ENCODE measurements around the gene PSD.

Gene PSD

DNA sequence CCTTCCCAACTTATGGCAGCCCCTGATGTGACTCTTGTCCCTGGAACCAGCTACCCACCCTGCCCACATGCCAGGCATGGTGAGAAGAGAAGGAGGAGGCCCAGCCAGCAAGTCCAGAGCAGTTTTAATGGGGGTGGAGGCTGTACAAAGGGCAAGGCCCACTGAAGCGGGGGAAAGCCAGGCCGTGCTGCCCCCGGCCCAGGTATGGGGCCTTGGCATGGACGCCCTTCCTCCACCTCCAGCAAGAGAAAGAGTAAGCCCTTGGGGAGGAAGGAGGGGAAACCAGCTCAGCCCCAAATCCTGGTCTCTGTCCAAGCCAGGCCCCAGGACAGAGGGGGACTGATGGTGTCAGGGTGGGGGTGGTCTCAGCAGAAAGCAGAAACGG, 16.1 kb downstream of the PSD start:
- no peak for DNase-seq

DNA sequence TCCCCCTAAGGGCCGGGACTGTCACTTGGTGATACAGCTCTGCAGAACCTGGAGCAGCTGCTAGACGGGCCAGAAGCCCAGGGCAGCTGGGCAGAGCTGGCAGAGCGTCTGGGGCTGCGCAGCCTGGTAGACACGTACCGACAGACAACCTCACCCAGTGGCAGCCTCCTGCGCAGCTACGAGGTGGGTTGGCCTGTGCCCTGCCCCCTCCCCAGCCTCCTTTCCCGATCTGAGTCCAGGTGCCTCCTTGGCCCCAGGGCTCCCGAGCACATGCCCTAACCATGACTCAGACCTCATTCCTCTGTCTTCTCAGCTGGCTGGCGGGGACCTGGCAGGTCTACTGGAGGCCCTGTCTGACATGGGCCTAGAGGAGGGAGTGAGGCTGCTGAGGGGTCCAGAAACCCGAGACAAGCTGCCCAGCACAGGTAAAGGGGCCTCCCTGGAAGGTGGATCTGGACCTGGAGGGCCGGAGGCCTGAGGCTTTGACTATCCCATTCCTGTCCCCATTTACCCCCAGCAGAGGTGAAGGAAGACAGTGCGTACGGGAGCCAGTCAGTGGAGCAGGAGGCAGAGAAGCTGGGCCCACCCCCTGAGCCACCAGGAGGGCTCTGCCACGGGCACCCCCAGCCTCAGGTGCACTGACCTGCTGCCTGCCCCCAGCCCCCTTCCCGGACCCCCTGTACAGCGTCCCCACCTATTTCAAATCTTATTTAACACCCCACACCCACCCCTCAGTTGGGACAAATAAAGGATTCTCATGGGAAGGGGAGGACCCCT, 16.7 kb downstream of the PSD start:
- no peak for DNase-seq

DNA sequence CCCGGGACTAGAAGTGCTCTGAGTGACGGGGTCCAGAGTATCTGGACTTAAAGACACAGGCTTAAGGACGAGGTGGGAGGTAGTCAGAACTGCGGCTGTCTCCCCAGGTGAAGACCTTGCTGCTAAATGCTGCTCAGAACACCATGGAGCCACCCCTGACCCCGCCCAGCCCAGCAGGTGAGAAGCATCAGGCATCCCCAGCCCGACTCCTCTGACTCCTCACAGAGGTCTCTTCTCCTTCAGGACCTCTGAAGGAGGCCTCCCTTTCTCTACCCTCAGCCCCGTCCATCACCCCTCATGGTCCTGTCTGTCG, 17.3 kb downstream of the PSD start:
- no peak for DNase-seq

DNA sequence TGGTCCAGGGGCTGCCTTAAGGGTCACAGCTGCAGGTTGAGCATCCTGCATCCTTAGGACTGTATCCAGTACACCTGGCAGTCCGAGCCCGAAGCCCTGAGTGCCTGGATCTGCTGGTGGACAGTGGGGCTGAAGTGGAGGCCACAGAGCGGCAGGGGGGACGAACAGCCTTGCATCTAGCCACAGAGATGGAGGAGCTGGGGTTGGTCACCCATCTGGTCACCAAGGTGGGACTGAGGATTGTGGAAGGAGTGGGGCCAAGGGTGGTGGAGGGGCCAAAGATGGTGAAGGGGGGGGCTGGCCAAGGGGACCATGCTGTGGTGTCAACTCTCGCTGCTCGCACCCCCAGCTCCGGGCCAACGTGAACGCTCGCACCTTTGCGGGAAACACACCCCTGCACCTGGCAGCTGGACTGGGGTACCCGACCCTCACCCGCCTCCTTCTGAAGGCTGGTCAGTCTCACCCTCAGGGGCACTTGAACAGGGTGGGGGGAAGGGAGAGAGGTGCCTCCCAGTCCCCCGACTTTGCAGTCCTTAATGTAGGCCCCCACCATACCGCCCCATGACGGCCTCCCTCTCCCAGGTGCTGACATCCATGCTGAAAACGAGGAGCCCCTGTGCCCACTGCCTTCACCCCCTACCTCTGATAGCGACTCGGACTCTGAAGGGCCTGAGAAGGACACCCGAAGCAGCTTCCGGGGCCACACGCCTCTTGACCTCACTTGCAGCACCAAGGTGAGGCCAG, 17.8 kb downstream of the PSD start:
- DNase-seq, result no peak

DNA sequence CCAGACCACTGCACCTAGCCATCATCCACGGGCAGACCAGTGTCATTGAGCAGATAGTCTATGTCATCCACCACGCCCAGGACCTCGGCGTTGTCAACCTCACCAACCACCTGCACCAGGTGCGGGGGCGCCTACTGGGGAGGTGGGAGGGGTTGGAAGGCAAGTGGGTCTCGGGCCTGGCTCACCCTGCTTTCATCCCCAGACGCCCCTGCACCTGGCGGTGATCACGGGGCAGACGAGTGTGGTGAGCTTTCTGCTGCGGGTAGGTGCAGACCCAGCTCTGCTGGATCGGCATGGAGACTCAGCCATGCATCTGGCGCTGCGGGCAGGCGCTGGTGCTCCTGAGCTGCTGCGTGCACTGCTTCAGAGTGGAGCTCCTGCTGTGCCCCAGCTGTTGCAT, 18.5 kb downstream of the PSD start:
- no peak for DNase-seq

DNA sequence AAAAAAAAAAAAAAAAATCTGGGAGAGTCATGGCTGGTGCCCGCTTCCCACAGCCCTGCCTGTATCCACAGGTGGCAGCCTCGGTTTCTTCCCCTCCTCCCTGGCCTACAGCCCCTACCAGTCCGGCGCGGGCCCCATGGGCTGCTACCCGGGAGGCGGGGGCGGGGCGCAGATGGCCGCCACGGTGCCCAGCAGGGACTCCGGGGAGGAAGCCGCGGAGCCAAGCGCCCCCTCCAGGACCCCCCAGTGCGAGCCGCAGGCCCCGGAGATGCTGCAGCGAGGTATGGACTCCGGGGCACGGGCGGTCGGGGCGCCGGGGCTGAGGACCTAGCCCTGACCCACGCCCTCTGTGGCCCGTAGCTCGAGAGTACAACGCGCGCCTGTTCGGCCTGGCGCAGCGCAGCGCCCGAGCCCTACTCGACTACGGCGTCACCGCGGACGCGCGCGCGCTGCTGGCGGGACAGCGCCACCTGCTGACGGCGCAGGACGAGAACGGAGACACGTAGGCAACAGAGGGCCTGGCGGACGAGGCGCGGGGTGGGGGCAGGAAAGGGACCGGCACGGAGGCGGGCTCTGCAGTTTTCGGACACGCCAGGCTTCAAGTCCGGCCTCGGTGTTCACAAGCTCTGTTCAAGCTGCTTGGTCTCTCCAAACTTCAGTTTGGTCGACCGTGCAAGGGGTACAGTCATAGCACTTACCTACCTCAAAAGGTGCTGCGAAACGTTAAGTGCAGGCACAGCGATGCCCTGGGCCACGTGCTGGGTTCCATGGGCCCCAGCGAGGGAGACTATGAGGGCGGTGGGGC, 19.2 kb downstream of the PSD start:
- peak; percentile 83 for DNase-seq

DNA sequence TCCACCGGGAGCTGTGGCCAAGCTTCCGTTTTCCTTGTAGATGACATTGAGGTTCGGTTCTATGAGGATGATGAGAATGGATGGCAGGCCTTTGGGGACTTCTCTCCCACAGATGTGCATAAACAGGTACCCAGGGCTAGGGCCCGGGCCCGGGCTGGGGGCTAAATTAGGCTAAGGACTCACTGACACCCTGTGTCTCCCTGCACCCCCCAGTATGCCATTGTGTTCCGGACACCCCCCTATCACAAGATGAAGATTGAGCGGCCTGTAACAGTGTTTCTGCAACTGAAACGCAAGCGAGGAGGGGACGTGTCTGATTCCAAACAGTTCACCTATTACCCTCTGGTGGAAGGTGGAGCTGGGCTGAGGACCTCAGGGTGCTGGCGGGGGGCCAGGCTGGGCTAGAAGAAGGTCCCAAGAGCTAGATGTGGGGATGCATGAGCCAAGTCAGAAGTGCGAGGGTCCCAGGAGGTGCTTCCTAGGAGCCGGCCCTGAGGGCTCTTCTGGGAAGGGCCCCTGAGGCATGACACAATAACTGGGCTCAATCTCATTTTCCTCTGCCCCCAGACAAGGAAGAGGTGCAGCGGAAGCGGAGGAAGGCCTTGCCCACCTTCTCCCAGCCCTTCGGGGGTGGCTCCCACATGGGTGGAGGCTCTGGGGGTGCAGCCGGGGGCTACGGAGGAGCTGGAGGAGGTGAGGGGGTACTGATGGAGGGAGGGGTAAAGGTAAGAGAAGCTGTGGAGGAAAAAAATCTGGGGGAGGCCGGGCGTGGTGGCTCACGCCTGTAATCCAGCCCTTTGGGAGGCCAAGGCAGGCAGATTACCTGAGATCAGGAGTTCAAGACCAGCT, 20.2 kb downstream of the PSD start:
- no peak for DNase-seq

DNA sequence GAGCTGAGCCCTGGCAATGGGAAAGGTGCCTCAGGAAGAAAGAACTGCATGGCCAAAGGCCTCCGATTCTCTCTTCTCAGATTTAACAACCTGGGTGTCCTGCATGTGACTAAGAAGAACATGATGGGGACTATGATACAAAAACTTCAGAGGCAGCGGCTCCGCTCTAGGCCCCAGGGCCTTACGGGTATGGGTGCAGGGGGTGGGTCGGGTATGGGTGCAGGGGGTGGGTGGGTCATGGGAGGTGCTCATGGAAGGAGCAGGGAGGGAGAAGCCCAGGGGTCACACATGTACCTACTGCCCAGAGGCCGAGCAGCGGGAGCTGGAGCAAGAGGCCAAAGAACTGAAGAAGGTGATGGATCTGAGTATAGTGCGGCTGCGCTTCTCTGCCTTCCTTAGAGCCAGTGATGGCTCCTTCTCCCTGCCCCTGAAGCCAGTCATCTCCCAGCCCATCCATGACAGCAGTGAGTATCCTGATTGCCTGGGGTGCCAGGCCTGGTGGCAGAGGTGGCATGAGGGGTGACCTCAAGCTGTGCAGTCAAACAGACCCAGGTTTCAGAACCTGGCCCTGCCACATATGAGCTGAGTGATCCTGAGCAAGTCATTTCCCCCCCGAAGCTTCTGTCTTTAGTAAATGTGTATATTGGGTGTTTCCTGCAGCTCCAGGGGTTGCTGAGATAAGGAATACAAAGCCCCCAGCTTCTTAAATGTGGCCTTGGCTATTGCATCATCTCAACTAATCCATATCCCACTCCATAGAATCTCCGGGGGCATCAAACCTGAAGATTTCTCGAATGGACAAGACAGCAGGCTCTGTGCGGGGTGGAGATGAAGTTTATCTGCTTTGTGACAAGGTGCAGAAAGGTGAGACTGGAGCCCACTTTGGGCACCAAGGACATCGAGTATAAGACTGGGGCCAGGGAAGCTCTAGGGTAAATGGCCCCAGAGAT, 21.1 kb downstream of the PSD start:
- DNase-seq, result no peak

DNA sequence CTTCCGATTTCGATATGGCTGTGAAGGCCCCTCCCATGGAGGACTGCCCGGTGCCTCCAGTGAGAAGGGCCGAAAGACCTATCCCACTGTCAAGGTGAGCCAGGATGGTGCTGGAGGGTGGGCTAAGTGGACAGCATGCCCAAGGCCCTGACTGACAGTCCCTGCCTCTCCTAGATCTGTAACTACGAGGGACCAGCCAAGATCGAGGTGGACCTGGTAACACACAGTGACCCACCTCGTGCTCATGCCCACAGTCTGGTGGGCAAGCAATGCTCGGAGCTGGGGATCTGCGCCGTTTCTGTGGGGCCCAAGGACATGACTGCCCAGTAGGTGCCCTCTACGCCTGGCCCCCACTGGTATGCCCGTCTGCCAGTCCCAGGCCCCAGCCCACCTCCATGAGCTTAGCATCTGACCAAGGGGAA, 21.8 kb downstream of the PSD start:
- DNase-seq, result no peak

DNA sequence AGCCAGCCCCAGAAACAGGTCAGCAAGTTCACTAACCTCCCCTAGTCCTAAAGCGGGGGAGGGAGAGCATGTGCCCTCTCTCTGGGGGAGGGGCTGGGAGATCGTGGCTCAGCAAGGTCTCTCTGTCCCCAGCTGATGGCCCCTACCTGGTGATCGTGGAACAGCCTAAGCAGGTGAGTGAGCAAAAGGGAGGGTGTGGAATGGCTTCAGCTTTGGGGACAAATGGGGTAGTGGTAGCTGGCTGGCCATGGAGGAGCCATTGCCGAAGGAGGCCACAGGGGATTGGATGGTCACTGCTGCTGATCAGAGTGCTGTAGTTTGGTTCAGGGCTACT, 22.3 kb downstream of the PSD start:
- DNase-seq, result no peak

DNA sequence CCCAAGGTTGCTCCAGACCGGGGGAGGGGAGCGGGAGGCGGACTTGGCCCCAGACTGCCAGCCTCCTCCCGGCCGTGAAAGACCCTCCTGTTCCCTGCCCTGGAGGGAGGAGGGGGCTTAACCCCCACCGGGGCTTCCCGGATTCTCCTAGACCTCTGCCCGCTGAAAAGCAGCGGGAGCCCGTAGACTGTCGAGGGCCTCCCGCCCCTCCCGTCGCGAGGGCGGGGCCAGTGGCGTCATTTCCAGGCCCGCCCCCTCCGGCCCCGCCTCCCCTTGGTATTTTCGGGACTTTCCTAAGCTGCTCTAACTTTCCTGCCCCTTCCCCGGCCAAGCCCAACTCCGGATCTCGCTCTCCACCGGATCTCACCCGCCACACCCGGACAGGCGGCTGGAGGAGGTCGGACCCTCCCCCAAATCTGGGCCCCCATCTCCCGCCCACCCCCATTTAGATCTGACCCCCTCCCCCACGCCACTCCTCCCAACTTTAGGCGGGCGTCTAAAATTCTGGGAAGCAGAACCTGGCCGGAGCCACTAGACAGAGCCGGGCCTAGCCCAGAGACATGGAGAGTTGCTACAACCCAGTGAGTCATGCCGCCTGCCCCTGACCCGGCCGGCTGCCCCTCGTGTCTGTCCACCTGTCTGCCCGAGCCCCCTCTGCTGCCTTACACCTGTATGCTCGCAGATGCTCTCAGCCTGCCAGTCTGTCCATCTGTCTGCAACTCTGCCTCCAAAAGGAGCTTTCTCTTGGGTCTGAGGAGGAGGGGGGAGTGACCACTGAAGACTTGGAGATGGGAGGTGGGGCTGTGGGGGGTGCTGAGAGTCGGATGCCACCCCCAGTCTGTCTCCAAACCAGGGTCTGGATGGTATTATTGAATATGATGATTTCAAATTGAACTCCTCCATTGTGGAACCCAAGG, 22.9 kb downstream of the PSD start, which contains the start of gene NFKB2:
TSS of gene NFKB2 (plus strand) at position 306 of the 917 bp plus-strand sequence. CDS start at position 561, 255 bp downstream.
- DNase-seq, result peak; percentile 86

DNA sequence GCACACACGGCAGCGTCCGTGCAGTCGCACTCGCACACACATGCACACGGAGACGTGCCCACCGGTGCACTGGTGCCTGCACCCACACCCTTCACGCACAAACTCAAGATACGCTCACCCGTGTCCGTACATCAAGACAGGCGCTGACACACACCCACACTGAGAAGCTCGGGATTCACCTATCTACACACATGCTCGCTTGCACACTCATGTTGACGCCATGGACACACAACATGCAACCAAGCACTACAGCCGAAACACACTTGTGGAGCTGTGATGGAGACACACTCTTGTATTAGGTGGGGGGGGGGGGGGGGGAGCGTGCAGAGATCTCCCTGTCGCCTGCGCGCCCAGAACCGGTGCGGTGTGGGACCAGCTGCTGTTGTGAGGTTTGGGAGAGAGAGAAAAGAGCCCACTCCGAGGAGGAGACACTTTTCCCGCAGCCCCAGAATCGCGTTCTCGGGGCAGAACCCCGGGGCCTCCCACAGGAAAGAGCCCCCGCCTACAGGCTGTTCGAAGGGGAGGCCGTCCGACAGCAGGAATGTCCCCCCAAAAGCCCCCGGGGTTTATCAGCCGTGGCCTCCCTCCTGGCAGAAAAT, 23.7 kb downstream of the PSD start:
- DNase-seq, result peak; percentile 56

DNA sequence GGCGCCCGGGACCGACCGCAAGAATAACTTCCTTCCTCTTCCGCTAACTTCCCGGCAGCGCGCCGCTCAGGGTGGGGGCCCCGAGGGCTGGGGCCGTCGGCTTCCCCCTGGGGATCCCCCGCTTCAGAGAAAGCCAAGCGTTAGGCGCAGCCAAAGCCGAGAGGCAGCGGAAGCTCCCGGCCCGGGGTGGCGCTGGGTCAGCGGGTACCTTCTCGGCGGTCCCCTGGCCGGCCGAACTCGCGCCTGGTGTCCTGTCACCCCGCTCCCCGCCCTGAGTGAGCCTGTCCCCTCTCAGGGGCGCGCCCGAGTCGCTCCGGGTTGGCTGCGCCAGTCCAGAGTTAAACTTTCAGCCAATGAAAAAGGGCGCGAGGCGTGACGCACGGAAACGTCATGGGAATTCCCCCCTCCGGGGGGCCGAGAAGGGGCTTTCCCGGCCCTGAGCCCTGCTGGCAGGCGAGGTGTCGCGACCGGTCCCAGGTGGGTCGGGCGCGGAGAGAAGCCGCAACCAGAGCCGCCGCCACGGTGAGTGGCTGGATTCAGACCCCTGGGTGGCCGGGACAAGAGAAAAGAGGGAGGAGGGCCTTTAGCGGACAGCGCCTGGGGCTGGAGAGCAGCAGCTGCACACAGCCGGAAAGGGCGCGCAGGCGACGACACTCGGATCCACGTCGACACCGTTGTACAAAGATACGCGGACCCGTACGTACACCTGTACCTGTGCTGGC, 24.3 kb downstream of the PSD start:
- peak; percentile 87 for DNase-seq

DNA sequence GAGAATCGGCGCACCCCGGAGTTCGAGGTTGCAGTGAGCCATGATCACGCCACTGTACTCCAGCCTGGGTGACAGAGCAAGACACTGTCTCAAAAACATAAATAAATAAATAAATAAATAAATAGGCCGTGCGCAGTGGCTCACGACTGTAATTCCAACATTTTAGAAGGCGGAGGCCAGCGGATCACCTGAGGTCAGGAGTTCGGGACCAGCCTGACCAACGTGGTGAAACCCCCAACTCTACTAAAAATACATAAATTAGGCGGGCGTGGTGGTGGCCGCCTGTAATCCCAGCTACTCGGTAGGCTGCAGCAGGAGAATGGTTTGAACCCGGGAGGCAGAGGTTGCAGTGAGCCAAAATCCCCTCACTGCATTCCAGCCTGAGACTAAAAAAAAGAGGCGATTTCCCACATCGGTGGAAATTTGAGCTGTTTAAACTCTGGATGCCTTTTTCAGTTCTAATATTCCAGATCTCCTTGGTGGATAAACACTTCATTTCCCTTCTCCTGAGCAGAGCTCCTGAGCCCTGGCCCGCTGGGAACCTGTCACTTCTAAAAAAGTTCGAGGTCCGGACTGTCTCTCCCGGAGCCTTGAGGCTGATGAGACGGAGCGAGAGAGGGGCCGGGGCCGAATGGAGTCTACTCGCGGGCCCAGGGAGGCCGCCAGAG, 25.0 kb downstream of the PSD start:
- no peak for DNase-seq

DNA sequence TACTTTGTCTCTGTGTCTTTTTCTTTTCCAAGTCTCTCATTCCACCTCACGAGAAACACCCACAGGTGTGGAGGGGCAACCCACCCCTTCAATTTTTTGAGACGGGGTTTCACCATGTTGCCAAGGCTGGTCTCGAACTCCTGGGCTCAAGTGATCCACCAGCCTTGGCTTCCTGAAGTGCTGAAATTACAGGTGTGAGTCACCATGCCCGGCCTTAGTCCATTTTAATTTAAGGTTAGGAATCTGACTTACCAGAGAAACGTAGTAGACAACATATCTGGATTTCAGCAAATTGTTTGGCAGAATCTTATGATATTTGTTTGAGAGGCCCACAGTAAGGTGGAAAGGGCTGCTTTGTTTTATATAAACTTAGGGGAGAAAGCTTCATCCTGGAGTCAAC, 26.3 kb downstream of the PSD start:
- DNase-seq, result no peak

DNA sequence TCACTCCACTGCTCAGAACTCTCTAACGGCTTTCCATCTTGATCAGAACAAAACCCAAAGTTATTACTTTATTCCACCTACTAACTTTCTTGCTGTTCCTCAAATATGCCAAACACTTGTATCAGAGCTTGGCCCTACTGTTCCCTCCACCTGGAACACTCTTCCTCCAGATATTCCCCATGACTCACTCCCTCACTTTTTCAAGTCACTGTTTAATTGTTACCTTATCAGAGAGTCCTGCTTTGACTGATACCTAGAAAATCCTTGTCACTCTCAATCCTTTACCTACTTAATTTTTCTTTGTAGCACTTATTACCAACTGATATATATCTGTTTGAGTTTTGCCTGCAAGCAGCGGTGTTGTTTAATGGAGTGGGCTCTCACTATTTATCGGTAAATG, 28.7 kb downstream of the PSD start:
- DNase-seq, result no peak

DNA sequence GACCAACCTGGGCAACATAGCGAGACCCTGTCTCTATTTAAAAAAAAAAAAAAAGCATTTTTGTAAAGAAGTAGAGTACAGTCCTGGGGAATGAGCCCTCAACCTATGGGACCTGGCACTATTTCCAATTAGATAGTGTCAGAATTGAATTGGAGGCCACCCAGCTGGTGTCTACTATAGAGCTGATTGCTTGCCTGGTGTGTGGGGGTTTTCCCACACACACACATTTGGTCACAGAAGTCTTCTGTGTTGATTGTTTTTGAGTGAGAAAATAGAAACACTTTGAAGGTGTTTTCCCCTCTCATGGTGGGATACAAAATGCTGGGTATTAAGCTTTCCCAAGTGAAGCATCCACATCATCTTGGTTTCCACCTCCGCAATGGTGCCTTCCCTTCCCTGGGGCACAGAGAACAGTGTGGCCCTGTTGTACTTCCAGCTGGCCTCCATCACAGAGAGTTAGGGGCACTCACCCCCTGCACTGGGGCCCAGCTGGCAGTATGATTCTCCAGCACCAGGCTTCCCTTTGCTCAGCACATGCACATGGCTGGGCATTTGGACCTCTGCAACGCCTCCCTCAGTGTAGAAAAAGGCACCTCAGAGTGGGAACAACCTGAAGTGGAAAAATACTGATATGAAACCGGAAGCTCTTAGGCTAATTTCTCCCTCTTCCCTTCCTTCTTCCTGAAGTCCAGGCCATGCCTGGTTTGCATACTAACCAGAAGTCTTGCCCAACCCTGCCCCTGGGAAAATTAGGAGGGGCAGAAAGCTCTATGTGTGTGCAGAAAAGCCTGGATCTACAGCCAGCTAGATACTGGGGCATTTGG, 33.8 kb downstream of the PSD start:
- no peak for DNase-seq

DNA sequence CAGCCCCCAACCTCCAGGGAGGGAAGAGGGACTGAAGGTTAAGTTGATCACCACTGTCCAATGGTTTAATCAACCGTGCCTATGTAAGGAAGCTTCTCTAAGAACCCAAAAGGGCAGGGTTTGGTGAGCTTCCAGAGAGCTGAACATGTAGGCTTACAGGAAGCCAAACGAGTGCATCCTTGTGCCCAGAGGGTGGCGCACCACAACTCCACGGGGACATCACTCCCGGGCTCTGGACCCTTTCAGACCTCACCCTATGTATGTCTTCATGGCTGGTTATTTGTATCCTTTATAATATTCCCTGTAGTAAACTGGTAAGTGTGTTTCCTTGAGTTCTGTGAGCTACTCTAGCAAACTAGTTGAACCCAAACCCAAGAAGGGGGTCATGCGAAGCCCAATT, 34.5 kb downstream of the PSD start:
- peak; percentile 40 for DNase-seq

All from NCI-H82 (cell line).